ENCODE data around the gene KLB.

- TF ChIP-seq CTCF (IDR thresholded peaks at IDR 0.05): no peak
- no peak for TF ChIP-seq POLR2A (IDR thresholded peaks at IDR 0.05)
Measured at GRCh38 chr4:39415678-39416283, 9.1 kb downstream of the KLB start.
